T-helper 22 cell (primary cell): ENCODE measurements around the gene PHF8.

Source experiments
- DNase-seq: peaks from one replicate; pipeline ENCODE4 v3.0.0-alpha.2; 2020; ENCODE audit warnings: low read depth

The PHF8 gene

DNA sequence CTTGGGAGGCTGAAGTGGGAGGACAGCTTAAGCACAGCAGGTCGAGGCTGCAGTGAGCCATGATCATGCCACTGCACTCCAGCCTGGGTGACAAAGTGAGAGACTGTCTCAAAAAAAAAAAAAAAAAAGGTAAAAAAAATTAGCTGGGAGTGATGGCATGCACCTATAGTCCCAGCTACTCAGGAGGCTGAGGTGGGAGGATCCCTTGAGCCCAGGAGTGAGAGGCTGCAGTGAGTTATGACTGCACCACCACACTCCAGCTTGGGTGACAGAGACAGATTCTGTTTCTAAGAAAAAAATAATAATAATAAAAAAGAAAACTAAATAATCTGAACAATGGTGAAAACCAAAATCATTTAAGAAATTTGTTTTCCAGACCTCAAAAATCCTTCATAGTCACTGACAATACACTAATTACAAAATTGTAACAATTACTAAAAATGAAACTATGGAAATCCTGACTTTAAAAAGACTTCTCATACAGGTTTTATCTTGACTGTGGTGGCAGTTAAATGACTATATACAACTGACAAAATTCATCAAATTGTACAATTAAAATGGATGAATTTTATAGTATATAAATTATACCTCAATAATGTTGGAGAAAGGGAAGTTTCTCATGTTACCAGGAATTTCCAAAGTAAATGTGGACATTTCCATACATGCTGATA lies 31.3 kb downstream of the PHF8 start:
- DNase-seq, result no peak

DNA sequence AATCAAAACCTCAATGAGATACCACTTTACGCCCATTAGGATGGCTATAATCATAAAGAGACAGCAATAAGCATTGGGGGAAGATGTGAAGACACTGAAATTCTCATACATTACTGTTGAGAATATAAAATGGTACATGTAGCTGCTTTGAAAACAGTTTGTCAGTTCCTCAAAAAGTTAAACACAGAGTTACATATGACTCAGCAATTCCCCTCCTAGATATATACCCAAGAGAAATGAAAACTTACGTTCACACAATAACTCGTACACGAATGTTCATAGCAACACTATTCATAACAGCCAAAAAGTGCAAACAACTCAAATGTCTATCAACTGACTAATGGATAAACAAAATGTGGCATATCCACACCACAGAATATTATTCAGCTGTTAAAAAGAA lies 36.6 kb downstream of the PHF8 start:
- DNase-seq, result no peak

DNA sequence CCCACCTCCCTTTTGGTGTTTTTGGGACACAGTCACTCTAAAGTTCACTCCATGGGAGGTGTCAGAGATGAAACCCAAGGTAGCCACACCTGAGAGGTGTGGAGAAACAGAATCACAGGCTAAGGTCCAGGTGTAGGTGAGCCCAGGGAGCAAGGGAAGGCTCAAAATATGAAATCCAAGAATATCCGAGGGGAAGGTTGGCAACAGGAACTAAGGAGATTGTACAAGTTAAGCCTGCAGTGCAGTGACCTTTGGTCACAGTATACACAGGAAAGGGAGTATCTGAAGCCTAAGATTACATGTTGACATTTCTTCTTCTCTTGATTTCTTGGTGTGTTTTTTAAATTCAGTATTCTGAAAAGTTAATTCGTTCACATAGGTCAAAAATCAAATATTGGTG lies 46.5 kb downstream of the PHF8 start:
- no peak for DNase-seq

DNA sequence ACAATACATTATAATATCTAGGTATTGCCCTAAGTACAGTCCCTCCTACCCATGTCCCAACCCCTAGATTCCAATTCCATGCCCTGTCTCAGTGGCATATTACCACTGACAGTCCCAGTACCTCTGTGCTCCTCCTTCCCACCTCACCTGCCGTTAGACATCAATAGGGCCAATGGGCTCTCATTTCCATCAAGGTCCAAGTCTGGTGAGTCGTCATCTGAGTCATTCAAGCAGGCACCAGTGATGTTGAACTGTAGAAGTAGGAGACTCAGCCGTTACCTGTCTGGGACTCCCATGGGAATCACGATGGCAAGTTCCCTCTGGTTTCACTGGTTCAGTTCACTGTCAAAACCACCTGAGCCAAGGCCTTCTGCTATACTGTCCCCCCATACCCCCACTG lies 51.7 kb downstream of the PHF8 start:
- no peak for DNase-seq

DNA sequence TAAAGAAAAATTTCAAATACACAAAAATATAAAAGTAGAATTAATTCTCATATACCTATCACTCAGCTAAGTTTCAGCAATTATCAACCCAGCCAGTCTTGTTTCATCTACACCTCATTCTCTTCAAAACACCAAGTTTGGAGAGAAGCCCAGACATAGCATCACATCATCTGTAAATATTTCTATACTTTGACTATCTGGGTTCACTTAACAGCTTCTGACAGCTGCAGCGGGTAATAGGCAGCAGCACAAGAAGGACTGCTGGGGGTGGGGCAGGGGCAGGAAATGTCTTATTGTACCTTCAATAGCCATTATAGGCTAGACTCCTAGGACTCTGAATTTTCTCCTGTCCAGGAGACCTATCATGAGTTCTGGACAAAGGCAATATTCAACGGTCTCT lies 54.1 kb downstream of the PHF8 start:
- no peak for DNase-seq

DNA sequence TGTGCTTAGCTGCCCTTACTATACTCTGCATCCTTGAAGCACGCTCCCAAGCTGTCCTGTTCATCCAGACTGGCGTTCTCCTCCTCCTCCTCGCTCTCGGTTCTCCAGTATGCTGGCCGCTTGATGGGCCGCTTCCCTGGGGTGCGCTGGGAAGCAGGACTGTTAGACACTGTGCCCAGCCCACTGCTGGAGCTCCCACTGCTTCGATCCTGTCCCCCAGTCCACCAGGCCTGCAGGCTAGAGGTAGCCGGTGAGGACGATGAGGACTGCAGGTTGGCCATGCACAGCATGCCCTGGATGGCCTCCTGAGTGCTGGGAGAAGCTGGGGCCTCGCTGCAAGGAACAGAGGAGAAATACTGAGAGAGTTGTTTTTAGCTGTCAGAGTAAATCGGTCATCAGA lies 59.4 kb downstream of the PHF8 start:
- no peak for DNase-seq

DNA sequence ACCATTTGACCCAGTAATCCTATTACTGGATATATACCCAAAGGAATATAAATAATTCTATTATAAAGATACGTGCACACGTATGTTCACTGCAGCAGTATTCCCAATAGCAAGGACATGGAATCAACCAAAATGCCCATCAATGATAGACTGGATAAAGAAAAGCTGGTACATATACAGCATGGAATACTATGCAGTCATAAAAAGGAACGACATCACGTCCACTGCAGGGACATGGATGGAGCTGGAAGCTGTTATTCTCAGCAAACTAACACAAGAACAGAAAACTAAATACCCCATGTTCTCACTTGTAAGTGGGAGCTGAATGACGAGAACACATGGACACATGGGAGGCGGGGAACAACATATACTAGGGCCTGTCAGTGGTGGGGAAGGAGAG lies 69.7 kb downstream of the PHF8 start:
- no peak for DNase-seq

DNA sequence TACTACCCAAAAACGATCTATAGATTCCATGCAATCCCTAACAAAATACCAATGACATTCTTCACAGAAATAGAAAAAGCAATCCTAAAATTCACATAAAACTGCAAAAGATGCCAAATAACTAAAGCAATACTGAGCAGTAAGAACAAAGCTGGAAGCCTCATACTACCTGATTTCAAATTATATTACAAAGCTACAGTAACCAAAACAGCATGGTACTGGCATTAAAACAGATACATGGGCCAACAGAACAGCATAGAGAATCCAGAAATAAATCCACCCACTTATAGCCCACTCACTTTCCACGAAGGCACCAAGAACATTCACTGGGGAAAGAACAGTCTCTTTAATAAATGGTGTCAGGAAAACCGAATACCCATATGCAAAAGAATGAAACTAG lies 74.7 kb downstream of the PHF8 start:
- DNase-seq, result no peak

DNA sequence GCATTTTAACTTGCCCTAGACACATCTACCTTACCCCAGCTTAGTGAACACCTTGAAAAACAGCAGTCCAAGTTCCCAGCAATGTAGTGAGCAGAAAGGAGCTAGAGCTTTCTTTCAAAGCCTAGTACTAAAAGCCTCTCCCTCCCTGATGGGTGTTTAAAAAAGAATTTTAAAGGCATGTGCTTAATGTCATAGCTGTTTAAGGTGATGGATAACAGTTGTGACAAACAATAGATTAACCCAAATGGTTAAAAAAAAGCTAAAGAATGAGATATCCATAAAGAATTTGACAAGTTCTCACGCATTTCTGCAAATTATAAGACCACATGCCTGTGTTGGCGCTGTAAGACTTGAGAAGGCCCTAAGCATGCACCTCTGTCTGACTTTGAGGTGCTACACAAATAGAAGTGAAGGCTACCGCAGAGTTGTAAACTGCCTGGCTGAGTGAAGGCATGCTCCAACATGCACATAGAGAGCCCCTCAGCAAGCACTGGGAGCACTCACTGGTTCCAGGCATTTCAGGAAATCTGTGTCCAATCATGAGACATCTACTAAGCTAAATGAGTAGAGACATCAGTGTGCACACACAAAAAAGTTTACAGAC lies 94.0 kb downstream of the PHF8 start:
- no peak for DNase-seq

DNA sequence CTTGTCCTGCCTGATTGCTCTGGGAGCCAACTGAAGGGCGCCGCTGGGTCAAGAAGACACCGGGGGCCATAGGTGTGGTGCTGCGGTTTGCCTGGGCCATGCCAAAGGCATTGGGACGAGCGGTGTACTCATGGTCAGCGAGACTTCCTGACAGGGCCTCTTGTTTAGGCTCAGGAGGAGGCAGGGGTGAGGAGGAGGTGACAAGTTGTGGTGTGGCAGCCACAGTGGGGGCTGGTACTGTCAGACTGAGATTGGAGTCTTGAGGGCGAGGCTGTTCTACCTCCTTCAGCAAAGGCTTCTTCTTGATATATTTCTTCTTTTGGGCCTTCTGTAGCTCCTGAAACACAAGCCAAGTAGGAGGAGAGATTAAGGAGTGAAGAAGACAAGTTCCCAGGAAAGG lies 104.1 kb downstream of the PHF8 start:
- no peak for DNase-seq

DNA sequence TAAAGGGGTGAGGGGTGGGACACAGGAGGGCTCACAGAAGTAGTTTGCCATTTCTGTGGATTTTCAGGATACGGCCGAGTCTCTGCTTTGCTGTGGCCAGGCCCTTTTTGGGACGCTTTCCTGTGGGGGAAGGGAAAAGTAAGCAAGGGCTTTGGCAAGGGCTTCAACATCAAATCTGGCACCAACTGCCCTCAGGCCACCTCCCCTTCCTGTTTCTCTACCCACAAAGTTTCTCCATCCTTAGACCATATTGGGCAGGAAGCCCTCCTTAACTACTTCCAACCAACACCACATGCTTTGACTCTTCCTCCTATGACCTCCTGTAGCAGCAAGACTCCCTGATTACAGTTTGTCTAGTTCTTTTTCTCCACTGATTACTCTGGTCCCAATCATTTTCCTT lies 105.1 kb downstream of the PHF8 start:
- DNase-seq, result no peak

DNA sequence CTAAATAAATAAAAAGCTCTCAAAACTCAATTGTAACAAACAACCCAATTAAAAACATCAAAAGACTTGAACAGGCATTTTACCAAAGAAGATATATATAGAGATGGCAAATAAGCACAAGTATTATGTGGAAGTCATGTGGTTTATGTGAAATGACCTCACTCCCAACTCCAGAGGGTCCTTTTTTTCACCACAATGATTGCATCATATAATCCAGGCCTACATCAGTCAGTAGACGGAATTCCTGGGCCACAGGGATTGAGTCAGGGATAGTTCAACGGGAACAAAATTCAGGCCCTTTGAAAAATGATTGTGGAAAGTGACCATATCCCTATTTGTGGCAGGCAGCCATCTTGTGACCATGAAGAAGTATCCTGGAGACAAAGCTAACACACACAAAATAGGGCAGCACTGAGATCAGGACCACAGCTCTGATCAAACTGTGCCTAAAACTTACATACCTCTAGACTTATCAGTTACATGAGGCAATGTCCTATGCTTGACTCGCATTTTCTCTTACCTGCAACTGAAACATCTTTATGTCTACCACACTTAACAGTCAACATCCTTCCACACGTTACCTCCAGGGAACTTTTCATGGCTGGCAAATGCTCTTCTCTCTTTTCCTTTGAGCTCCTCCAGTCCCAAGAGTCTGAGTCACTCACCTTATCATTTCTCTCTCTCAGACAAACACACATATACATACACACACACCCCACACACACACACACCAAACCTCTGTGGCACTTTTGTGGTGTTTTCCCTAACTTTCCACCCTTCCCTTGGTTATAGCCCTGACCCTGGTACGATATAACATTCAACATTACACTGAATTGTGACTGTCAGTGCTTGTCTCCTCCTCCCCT lies 113.5 kb downstream of the PHF8 start:
- DNase-seq, result no peak

DNA sequence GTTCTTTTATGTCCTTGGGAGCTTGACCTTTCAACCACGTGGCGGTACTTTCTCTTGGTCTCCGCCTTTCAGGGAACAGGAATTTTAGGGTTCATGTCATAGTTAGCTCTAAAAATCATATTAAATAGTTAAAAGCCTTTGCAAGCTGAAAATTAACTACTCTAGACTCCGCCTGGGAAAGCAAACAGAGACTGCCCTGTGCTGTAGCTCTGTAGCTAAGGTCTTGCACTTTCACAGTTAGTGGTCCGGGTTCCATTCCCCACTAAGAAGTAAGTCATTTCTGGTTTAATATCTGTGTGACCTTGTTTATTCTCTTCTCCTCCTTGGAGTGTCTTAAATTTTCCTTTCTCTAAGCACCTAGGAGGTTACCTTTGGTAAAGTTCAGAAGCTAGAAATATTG lies 118.2 kb downstream of the PHF8 start:
- no peak for DNase-seq

DNA sequence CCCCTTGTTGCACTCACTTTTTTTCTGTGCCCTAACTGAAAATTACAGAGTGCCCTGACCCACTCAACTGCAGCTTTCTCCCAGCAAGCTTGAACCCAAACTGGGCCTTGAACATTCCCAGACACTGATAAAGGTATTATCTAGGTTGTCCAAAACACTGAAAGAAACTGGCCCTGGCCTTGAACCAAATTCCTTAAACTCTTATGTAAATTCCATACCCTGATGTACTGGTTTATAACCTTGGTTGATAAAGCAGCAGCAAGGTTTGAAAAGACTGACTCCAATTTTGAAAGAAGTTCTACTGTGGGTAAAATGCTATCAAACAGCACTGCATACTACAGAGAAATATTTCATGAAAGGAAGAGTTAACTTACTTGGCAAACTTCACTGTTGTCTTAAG lies 125.6 kb downstream of the PHF8 start:
- no peak for DNase-seq

DNA sequence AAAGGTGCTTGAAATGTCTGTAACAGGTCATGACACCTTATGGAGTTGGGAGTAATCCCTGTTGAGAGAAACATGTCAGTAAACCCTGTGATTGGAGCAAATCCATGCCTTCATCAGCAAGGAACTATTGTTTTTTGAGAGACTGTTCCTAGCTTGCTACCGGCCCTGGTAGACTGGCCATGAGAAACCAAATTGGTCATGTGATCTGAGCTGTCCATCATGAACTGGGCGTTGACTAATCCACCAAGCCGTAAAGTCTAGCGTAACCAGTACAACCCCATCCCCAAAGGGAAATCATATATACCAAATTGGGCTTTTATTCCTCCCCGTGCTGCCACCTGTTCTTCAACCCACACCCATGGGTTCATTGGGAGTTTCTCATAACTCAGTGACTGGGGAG lies 143.7 kb downstream of the PHF8 start:
- DNase-seq, result no peak

DNA sequence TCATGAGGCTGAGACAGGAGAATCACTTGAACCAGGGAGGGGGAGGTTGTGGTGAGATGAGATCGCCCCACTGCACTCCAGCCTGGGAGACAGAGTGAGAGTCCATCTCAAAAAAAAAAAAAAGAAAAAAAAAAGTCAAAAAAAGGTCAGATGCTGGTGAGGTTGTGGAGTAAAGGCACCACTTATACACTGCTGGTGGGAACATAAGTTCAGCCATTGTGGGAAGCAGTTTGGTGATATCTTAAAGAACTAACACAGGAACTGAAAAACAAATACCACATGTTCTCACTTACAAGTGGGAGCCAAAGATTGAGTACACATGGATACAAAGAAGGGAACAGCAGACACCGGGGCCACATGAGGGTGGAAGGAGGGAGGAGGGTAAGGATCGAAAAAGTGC lies 149.0 kb downstream of the PHF8 start:
- DNase-seq, result no peak
